Ascending aorta (tissue), 2 donors: Measurements from ENCODE around the gene CHKA. TPM values are rescaled to one million over a fixed set of nuclear protein-coding genes. Genes with fewer than 3 reads are reported as not detected.

Experiments used
- DNase-seq, 2 donors: peaks; one replicate each; pipeline ENCODE4 v3.0.0-alpha.2; 2019; ENCODE audit warnings: low spot score in 2 of 2
- H3K27ac ChIP-seq, 2 donors: fragments of 200-600 bp; sonication (generic); one replicate each; pipeline ENCODE4 v1.5.1; 2016 to 2017; ENCODE audit warnings: mild to moderate bottlenecking in 1 of 2
- H3K27me3 ChIP-seq: fragments of 200-600 bp; sonication (generic); one replicate; pipeline ENCODE4 v1.5.1; 2017
- H3K36me3 ChIP-seq, 2 donors: fragments of 200-600 bp; sonication (generic); one replicate each; pipeline ENCODE4 v1.5.1; 2016
- H3K4me1 ChIP-seq, 2 donors: fragments of 200-600 bp; sonication (generic); one replicate each; pipeline ENCODE4 v1.5.1; 2016 to 2017; ENCODE audit warnings: mild to moderate bottlenecking in 1 of 2
- H3K4me3 ChIP-seq, 2 donors: fragments of 200-600 bp; sonication (generic); one replicate each; pipeline ENCODE4 v1.5.1; 2016 to 2017; ENCODE audit warnings: mild to moderate bottlenecking in 1 of 2
- H3K9me3 ChIP-seq, 2 donors: fragments of 200-600 bp; sonication (generic); one replicate each; pipeline ENCODE4 v1.5.1; 2016
- intact Hi-C: fragments of 100-400 bp; cut with DNase I; formaldehyde crosslinking; loops from one replicate; pipeline ENCODE4 v1.15.1; 2023
- total RNA-seq: library from RNA; depleted of rRNA; stranded (reverse); fragments of >200 nt; gene quantifications from one replicate; pipeline ENCODE4 v1.1.0, GENCODE V29; 2016
- TF ChIP-seq, protein P1 (sequence below), 3 experiments: fragments of 200-600 bp in 2 of 3; fragments of 450-650 bp in 1 of 3; sonication (generic) in 2 of 3; IDR thresholded peaks; one replicate each; pipeline ENCODE4 v1.5.1; 2016 to 2019; ENCODE audit warnings: antibody characterized with exemption in 3 of 3, mild to moderate bottlenecking in 1 of 3, moderate library complexity in 1 of 3

The CHKA gene
- total RNA-seq, 1 donor from 2014 or later, result 10.1 TPM

DNA sequence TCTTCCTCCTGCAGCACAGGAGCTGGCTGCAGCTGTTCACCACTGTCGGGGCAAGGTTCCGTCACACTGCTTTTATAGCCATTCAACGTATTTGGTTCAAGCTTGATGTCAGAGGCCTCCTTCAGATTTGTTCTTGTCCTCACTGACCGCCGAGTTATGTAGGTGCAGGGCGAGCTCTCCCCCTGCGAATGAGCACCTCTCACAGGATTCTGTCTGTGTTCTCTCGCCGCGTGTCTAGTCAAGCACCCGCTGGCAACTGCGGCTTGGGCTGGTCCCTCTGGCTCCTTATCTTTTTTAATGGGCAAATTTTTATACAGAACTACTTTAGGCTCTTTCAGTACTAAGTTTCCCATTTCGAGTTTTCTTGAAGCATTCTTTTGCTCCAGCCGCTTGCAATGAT is 37.4 kb upstream of the CHKA start:
- TF ChIP-seq, protein P1, sequence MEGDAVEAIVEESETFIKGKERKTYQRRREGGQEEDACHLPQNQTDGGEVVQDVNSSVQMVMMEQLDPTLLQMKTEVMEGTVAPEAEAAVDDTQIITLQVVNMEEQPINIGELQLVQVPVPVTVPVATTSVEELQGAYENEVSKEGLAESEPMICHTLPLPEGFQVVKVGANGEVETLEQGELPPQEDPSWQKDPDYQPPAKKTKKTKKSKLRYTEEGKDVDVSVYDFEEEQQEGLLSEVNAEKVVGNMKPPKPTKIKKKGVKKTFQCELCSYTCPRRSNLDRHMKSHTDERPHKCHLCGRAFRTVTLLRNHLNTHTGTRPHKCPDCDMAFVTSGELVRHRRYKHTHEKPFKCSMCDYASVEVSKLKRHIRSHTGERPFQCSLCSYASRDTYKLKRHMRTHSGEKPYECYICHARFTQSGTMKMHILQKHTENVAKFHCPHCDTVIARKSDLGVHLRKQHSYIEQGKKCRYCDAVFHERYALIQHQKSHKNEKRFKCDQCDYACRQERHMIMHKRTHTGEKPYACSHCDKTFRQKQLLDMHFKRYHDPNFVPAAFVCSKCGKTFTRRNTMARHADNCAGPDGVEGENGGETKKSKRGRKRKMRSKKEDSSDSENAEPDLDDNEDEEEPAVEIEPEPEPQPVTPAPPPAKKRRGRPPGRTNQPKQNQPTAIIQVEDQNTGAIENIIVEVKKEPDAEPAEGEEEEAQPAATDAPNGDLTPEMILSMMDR (IDR thresholded peaks at IDR 0.05), result no peak
- no peak overlapping the region for H3K4me3 ChIP-seq
- H3K36me3 ChIP-seq, result peaks cover 21 to 46% of the 10 kb centered on the region in 2 donors
- no peaks in the 10 kb centered on the region for H3K4me1 ChIP-seq
- no peaks in the 10 kb centered on the region for H3K9me3 ChIP-seq
- intact Hi-C loops, result no loop called here
- H3K27ac ChIP-seq, result no peak overlapping the region
- DNase-seq, result no peak
- H3K27me3 ChIP-seq, result no peaks in the 10 kb centered on the region

DNA sequence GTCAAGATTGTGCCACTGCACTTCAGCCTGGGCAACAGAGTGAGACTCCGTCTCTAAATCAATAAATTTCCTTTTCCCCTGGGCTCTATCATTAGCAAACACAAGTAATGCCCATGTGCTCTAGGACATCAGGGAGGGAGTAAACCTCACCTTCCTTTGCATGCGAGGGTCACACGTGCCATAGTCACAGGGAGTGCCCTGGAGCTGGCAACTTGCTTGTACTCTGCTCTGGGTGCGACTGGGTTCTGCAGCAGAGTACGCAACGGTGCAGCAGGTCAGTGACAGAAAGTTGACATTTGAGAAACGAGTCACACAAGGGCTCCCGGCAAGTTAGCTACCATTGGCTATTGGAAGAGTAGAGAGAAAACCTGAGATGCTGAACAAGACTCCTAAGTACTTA is 32.6 kb upstream of the CHKA start:
- peak in 1 of 2 donors; percentile 31 for DNase-seq
- intact Hi-C loops, result no loop called here
- H3K9me3 ChIP-seq, result no peaks in the 10 kb centered on the region
- H3K27me3 ChIP-seq, result no peaks in the 10 kb centered on the region
- peaks cover 12 to 18% of the 10 kb centered on the region in 2 donors for H3K36me3 ChIP-seq
- no peak overlapping the region for H3K4me3 ChIP-seq
- TF ChIP-seq, protein P1 (IDR thresholded peaks at IDR 0.05), result no peak
- H3K4me1 ChIP-seq, result no peaks in the 10 kb centered on the region
- no peak overlapping the region for H3K27ac ChIP-seq

DNA sequence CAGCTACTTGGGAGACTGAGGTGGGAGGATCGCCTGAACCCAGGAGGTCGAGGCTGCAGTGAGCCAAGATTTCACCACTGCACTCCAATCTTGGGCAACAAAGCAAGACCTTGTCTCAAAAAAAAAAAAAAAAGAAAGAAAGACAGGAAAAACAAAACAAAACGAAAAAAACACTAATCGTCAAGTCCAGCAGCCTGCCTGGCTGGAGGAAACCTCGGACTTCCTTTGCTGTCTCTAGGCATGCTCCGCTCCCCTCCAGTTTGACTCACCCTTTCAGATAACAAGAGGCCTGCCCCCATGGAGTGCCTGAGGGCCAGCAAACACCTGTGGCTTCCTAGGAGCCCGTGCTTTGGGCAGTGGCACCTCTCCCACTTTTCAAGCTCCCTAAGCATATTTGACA is 28.8 kb upstream of the CHKA start:
- TF ChIP-seq, protein P1 (IDR thresholded peaks at IDR 0.05), result no peak
- Histone ChIP-seq H3K4me1 (peaks cover 0 to 6% of the 10 kb centered on the region in 2 donors), H3K9me3 (no peaks in the 10 kb centered on the region), H3K27me3 (no peaks in the 10 kb centered on the region), H3K27ac (no peak overlapping the region), H3K36me3 (no peaks in the 10 kb centered on the region), H3K4me3 (no peak overlapping the region)
- no peak for DNase-seq
- intact Hi-C loops, result no loop called here

DNA sequence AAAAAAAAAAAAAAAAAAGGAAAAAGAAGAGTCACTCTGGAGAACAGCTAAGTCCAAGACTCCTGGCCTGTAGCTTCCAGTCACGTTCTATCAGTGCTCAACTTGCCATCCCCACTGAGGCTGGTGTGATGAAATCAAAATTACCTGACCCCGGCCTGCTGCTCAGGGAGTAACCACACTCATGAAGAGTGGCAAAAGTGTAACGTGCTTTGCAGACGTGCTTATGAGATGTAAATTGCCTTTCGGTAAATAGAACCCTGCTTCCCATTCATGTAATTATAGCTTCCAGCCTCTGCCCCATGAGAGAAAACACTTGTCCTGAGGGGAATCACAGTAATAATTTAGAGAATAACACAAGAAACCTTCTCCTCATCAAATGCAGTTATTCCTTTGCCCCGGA is 28.2 kb upstream of the CHKA start:
- intact Hi-C loops, result no loop called here
- H3K4me1 ChIP-seq, result peaks cover 0 to 6% of the 10 kb centered on the region in 2 donors
- TF ChIP-seq, protein P1 (IDR thresholded peaks at IDR 0.05), result no peak
- no peaks in the 10 kb centered on the region for H3K27me3 ChIP-seq
- no peaks in the 10 kb centered on the region for H3K36me3 ChIP-seq
- H3K27ac ChIP-seq, result no peak overlapping the region
- no peak overlapping the region for H3K4me3 ChIP-seq
- H3K9me3 ChIP-seq, result no peaks in the 10 kb centered on the region
- DNase-seq, result no peak

DNA sequence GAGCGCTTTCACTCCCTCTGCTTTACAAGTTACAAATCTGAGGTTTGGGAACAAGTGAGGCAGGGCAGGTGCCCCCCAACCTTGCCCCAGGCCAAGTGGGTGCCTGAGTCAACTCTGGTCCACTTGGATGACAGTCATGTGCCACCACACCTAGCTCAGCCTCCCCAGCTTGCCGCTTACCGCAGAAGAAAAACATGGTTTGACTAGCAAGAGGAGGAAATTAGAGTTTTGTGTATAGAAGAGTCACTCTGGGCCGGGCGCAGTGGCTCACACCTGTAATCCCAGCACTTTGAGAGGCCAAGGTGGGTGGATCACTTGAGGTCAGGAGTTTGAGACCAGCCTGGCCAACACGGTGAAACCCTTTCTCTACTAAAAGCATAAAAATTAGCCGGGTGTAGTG is 27.7 kb upstream of the CHKA start:
- intact Hi-C loops, result no loop called here
- Histone ChIP-seq H3K27me3 (no peaks in the 10 kb centered on the region), H3K4me3 (no peak overlapping the region), H3K36me3 (no peaks in the 10 kb centered on the region), H3K4me1 (peaks cover 0 to 6% of the 10 kb centered on the region in 2 donors), H3K9me3 (no peaks in the 10 kb centered on the region), H3K27ac (no peak overlapping the region)
- no peak for DNase-seq
- TF ChIP-seq, protein P1 (IDR thresholded peaks at IDR 0.05), result no peak
